ENCODE data around the gene SPECC1. TPM values are rescaled to one million over a fixed set of nuclear protein-coding genes. Genes with fewer than 3 reads are reported as not detected.

The SPECC1 gene
- total and polyA plus RNA-seq, 9 of the 15 experiments (the other 6 are each of a cell fraction or from before 2014, with no cell fraction given): 2.4 to 19.6 (median 14.7) TPM

GRCh38 chr17:20095336-20096080 is 86.3 kb downstream of the SPECC1 start (continued):
- TF ChIP-seq ZNF707 (CRISPR knock-in tag; conservative IDR thresholded peaks at IDR 0.05) (no peak), ZFP36 (IDR thresholded peaks at IDR 0.05; ENCODE audit: low read depth, low read length, partially characterized antibody) (no peak), BRD4 (IDR thresholded peaks at IDR 0.05) (no peak), CHAMP1 (IDR thresholded peaks at IDR 0.05) (no peak), E2F3 (CRISPR knock-in tag; IDR thresholded peaks at IDR 0.05) (no peak), IRF2 (CRISPR knock-in tag; IDR thresholded peaks at IDR 0.05) (no peak), GATAD2A (IDR thresholded peaks at IDR 0.05) (no peak)
- TF ChIP-seq, protein P1, sequence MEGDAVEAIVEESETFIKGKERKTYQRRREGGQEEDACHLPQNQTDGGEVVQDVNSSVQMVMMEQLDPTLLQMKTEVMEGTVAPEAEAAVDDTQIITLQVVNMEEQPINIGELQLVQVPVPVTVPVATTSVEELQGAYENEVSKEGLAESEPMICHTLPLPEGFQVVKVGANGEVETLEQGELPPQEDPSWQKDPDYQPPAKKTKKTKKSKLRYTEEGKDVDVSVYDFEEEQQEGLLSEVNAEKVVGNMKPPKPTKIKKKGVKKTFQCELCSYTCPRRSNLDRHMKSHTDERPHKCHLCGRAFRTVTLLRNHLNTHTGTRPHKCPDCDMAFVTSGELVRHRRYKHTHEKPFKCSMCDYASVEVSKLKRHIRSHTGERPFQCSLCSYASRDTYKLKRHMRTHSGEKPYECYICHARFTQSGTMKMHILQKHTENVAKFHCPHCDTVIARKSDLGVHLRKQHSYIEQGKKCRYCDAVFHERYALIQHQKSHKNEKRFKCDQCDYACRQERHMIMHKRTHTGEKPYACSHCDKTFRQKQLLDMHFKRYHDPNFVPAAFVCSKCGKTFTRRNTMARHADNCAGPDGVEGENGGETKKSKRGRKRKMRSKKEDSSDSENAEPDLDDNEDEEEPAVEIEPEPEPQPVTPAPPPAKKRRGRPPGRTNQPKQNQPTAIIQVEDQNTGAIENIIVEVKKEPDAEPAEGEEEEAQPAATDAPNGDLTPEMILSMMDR (IDR thresholded peaks at IDR 0.05 in 2 of 3, conservative IDR thresholded peaks at IDR 0.05 in 1 of 3; ENCODE audit: insufficient read depth in 2 of 3, low read depth in 1 of 3, low read length in 3 of 3): peak; percentile 35 to 49 (median 42); a peak in 5 of 6 replicates
- TF ChIP-seq, protein P2, sequence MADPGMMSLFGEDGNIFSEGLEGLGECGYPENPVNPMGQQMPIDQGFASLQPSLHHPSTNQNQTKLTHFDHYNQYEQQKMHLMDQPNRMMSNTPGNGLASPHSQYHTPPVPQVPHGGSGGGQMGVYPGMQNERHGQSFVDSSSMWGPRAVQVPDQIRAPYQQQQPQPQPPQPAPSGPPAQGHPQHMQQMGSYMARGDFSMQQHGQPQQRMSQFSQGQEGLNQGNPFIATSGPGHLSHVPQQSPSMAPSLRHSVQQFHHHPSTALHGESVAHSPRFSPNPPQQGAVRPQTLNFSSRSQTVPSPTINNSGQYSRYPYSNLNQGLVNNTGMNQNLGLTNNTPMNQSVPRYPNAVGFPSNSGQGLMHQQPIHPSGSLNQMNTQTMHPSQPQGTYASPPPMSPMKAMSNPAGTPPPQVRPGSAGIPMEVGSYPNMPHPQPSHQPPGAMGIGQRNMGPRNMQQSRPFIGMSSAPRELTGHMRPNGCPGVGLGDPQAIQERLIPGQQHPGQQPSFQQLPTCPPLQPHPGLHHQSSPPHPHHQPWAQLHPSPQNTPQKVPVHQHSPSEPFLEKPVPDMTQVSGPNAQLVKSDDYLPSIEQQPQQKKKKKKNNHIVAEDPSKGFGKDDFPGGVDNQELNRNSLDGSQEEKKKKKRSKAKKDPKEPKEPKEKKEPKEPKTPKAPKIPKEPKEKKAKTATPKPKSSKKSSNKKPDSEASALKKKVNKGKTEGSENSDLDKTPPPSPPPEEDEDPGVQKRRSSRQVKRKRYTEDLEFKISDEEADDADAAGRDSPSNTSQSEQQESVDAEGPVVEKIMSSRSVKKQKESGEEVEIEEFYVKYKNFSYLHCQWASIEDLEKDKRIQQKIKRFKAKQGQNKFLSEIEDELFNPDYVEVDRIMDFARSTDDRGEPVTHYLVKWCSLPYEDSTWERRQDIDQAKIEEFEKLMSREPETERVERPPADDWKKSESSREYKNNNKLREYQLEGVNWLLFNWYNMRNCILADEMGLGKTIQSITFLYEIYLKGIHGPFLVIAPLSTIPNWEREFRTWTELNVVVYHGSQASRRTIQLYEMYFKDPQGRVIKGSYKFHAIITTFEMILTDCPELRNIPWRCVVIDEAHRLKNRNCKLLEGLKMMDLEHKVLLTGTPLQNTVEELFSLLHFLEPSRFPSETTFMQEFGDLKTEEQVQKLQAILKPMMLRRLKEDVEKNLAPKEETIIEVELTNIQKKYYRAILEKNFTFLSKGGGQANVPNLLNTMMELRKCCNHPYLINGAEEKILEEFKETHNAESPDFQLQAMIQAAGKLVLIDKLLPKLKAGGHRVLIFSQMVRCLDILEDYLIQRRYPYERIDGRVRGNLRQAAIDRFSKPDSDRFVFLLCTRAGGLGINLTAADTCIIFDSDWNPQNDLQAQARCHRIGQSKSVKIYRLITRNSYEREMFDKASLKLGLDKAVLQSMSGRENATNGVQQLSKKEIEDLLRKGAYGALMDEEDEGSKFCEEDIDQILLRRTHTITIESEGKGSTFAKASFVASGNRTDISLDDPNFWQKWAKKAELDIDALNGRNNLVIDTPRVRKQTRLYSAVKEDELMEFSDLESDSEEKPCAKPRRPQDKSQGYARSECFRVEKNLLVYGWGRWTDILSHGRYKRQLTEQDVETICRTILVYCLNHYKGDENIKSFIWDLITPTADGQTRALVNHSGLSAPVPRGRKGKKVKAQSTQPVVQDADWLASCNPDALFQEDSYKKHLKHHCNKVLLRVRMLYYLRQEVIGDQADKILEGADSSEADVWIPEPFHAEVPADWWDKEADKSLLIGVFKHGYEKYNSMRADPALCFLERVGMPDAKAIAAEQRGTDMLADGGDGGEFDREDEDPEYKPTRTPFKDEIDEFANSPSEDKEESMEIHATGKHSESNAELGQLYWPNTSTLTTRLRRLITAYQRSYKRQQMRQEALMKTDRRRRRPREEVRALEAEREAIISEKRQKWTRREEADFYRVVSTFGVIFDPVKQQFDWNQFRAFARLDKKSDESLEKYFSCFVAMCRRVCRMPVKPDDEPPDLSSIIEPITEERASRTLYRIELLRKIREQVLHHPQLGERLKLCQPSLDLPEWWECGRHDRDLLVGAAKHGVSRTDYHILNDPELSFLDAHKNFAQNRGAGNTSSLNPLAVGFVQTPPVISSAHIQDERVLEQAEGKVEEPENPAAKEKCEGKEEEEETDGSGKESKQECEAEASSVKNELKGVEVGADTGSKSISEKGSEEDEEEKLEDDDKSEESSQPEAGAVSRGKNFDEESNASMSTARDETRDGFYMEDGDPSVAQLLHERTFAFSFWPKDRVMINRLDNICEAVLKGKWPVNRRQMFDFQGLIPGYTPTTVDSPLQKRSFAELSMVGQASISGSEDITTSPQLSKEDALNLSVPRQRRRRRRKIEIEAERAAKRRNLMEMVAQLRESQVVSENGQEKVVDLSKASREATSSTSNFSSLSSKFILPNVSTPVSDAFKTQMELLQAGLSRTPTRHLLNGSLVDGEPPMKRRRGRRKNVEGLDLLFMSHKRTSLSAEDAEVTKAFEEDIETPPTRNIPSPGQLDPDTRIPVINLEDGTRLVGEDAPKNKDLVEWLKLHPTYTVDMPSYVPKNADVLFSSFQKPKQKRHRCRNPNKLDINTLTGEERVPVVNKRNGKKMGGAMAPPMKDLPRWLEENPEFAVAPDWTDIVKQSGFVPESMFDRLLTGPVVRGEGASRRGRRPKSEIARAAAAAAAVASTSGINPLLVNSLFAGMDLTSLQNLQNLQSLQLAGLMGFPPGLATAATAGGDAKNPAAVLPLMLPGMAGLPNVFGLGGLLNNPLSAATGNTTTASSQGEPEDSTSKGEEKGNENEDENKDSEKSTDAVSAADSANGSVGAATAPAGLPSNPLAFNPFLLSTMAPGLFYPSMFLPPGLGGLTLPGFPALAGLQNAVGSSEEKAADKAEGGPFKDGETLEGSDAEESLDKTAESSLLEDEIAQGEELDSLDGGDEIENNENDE (IDR thresholded peaks at IDR 0.05; ENCODE audit: low read depth, low read length): no peak
